ENCODE results near the gene SMYD3.
A peak's percentile ranks its signal among the peaks of the same experiment; 100 is the strongest.

The SMYD3 gene

GRCh38 chr1:246508897-246509688, 2.0 kb upstream of the SMYD3 start:
- Histone ChIP-seq H3K27ac (no peak overlapping the region), H2AFZ (ENCODE audit: low read depth) (no peak overlapping the region), H3K27me3 (ENCODE audit: insufficient read depth, low read depth) (no peaks in the 10 kb centered on the region), H3K9ac (no peak overlapping the region), H4K20me1 (ENCODE audit: insufficient read depth) (no peaks in the 10 kb centered on the region), H3K36me3 (ENCODE audit: insufficient read depth) (no peaks in the 10 kb centered on the region), H3K4me3 (IDR thresholded peaks at IDR 0.05; ENCODE audit: insufficient read depth, low read depth, low read length) (no peak overlapping the region), H3K79me2 (ENCODE audit: insufficient read depth, low read depth) (no peaks in the 10 kb centered on the region), H3K4me1 (ENCODE audit: low read depth, poor library complexity, severe bottlenecking) (peaks cover 11% of the 10 kb centered on the region), H3K4me2 (no peak overlapping the region)
- TF ChIP-seq, protein P1, sequence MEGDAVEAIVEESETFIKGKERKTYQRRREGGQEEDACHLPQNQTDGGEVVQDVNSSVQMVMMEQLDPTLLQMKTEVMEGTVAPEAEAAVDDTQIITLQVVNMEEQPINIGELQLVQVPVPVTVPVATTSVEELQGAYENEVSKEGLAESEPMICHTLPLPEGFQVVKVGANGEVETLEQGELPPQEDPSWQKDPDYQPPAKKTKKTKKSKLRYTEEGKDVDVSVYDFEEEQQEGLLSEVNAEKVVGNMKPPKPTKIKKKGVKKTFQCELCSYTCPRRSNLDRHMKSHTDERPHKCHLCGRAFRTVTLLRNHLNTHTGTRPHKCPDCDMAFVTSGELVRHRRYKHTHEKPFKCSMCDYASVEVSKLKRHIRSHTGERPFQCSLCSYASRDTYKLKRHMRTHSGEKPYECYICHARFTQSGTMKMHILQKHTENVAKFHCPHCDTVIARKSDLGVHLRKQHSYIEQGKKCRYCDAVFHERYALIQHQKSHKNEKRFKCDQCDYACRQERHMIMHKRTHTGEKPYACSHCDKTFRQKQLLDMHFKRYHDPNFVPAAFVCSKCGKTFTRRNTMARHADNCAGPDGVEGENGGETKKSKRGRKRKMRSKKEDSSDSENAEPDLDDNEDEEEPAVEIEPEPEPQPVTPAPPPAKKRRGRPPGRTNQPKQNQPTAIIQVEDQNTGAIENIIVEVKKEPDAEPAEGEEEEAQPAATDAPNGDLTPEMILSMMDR (conservative IDR thresholded peaks at IDR 0.05; ENCODE audit: low read depth, low read length), result no peak

DNA sequence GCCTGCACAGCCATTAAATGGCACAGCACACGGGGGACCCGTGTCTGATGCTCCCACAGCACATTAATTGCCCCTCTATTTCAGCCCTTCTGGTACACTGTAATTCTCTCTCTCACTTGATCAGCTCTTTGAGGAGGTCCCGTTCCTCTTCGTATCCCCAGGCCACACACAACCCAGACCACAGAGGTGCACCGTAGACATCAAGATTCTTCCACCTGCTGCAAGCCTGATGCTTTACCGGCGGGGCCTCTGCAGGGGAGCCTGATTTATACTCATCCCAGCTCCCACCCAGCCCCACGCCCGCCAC, 759 bp downstream of the SMYD3 start:
- peaks cover 11% of the 10 kb centered on the region for H3K4me1 ChIP-seq (ENCODE audit: low read depth, poor library complexity, severe bottlenecking)
- no peaks in the 10 kb centered on the region for H3K79me2 ChIP-seq (ENCODE audit: insufficient read depth, low read depth)
- TF ChIP-seq, protein P1 (conservative IDR thresholded peaks at IDR 0.05; ENCODE audit: low read depth, low read length), result no peak
- H3K27me3 ChIP-seq (ENCODE audit: insufficient read depth, low read depth), result no peaks in the 10 kb centered on the region
- H3K36me3 ChIP-seq (ENCODE audit: insufficient read depth), result no peaks in the 10 kb centered on the region
- no peaks in the 10 kb centered on the region for H4K20me1 ChIP-seq (ENCODE audit: insufficient read depth)
- H3K27ac ChIP-seq, result no peak overlapping the region
- H3K9ac ChIP-seq, result peak overlapping the region; percentile 41; the same call in 1 of the 2 replicates
- peak overlapping the region; percentile 92 for H3K4me2 ChIP-seq
- H2AFZ ChIP-seq (ENCODE audit: low read depth), result peak overlapping the region; percentile 98
- H3K4me3 ChIP-seq (IDR thresholded peaks at IDR 0.05; ENCODE audit: insufficient read depth, low read depth, low read length), result peak overlapping the region; percentile 83

- TF ChIP-seq, protein P1 (conservative IDR thresholded peaks at IDR 0.05; ENCODE audit: low read depth, low read length), result no peak
- H3K9ac ChIP-seq, result no peak overlapping the region
- H3K79me2 ChIP-seq (ENCODE audit: insufficient read depth, low read depth), result no peaks in the 10 kb centered on the region
- H3K27ac ChIP-seq, result no peak overlapping the region
- peaks cover 11% of the 10 kb centered on the region for H3K4me1 ChIP-seq (ENCODE audit: low read depth, poor library complexity, severe bottlenecking)
- H3K27me3 ChIP-seq (ENCODE audit: insufficient read depth, low read depth), result no peaks in the 10 kb centered on the region
- no peak overlapping the region for H3K4me2 ChIP-seq
- no peaks in the 10 kb centered on the region for H3K36me3 ChIP-seq (ENCODE audit: insufficient read depth)
- H2AFZ ChIP-seq (ENCODE audit: low read depth), result no peak overlapping the region
- H3K4me3 ChIP-seq (IDR thresholded peaks at IDR 0.05; ENCODE audit: insufficient read depth, low read depth, low read length), result no peak overlapping the region
- H4K20me1 ChIP-seq (ENCODE audit: insufficient read depth), result no peaks in the 10 kb centered on the region
Observed at GRCh38 chr1:246503341-246503740, 3.7 kb downstream of the SMYD3 start.

GRCh38 chr1:246497331-246497915, 9.7 kb downstream of the SMYD3 start:
- no peak overlapping the region for H3K4me2 ChIP-seq

More at GRCh38 chr1:246497331-246497915, 9.7 kb downstream of the SMYD3 start:
- no peaks in the 10 kb centered on the region for H3K36me3 ChIP-seq (ENCODE audit: insufficient read depth)
- H3K27ac ChIP-seq, result no peak overlapping the region
- no peaks in the 10 kb centered on the region for H3K79me2 ChIP-seq (ENCODE audit: insufficient read depth, low read depth)
- H3K4me3 ChIP-seq (IDR thresholded peaks at IDR 0.05; ENCODE audit: insufficient read depth, low read depth, low read length), result no peak overlapping the region
- H2AFZ ChIP-seq (ENCODE audit: low read depth), result no peak overlapping the region
- TF ChIP-seq, protein P1 (conservative IDR thresholded peaks at IDR 0.05; ENCODE audit: low read depth, low read length), result peak; percentile 90
- peaks cover 4% of the 10 kb centered on the region for H3K4me1 ChIP-seq (ENCODE audit: low read depth, poor library complexity, severe bottlenecking)
- H4K20me1 ChIP-seq (ENCODE audit: insufficient read depth), result no peaks in the 10 kb centered on the region
- H3K27me3 ChIP-seq (ENCODE audit: insufficient read depth, low read depth), result no peaks in the 10 kb centered on the region
- H3K9ac ChIP-seq, result no peak overlapping the region
